ENCODE results near the gene ARHGEF1. TPM values are rescaled to one million over a fixed set of nuclear protein-coding genes. Genes with fewer than 3 reads are reported as not detected.

Gene ARHGEF1
- total RNA-seq, 1 donor from 2014 or later: 73.1 TPM

- H3K9ac ChIP-seq (ENCODE audit: low read length): no peak overlapping the region
- no peaks in the 10 kb centered on the region for H3K4me1 Mint-ChIP-seq (ENCODE audit: low read depth, unreplicated experiment)
- H2AFZ ChIP-seq (ENCODE audit: low read depth, low read length): no peak overlapping the region
Observed at GRCh38 chr19:41911889-41912731, 29.1 kb downstream of the ARHGEF1 start.

GRCh38 chr19:41912899-41913537 lies 30.0 kb downstream of the ARHGEF1 start:
- H3K9me3 Mint-ChIP-seq (ENCODE audit: unreplicated experiment): peaks cover 2% of the 10 kb centered on the region
- H3K79me2 ChIP-seq (ENCODE audit: insufficient read depth, low read length): no peaks in the 10 kb centered on the region
- H3K4me3 ChIP-seq (ENCODE audit: insufficient read depth, low read depth, low read length): no peak overlapping the region
- H3K4me1 ChIP-seq (ENCODE audit: insufficient read depth, low read length): no peaks in the 10 kb centered on the region
- no peaks in the 10 kb centered on the region for H3K36me3 Mint-ChIP-seq (ENCODE audit: low read depth, unreplicated experiment)
- TF ChIP-seq, protein P1, sequence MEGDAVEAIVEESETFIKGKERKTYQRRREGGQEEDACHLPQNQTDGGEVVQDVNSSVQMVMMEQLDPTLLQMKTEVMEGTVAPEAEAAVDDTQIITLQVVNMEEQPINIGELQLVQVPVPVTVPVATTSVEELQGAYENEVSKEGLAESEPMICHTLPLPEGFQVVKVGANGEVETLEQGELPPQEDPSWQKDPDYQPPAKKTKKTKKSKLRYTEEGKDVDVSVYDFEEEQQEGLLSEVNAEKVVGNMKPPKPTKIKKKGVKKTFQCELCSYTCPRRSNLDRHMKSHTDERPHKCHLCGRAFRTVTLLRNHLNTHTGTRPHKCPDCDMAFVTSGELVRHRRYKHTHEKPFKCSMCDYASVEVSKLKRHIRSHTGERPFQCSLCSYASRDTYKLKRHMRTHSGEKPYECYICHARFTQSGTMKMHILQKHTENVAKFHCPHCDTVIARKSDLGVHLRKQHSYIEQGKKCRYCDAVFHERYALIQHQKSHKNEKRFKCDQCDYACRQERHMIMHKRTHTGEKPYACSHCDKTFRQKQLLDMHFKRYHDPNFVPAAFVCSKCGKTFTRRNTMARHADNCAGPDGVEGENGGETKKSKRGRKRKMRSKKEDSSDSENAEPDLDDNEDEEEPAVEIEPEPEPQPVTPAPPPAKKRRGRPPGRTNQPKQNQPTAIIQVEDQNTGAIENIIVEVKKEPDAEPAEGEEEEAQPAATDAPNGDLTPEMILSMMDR (IDR thresholded peaks at IDR 0.05; ENCODE audit: insufficient read depth, low read depth, low read length): no peak
- peak; percentile 37 for TF ChIP-seq EZH2 (IDR thresholded peaks at IDR 0.05; ENCODE audit: insufficient read depth, low read length)
- no peak overlapping the region for H3K9ac ChIP-seq (ENCODE audit: low read length)
- no peak overlapping the region for H3K4me2 ChIP-seq (ENCODE audit: low read length)
- no peaks in the 10 kb centered on the region for H3K4me1 Mint-ChIP-seq (ENCODE audit: low read depth, unreplicated experiment)
- H3K27ac Mint-ChIP-seq (ENCODE audit: unreplicated experiment): no peak overlapping the region
- DNase-seq (ENCODE audit: low read depth): no peak
- no peak overlapping the region for H2AFZ ChIP-seq (ENCODE audit: low read depth, low read length)
- peaks cover 30% of the 10 kb centered on the region for H3K27me3 Mint-ChIP-seq (ENCODE audit: low read depth, unreplicated experiment)
- H3K4me3 Mint-ChIP-seq (ENCODE audit: unreplicated experiment): no peak overlapping the region
- peaks cover 39% of the 10 kb centered on the region for H4K20me1 ChIP-seq (ENCODE audit: insufficient read depth, low read length)
- H3K27me3 ChIP-seq (ENCODE audit: insufficient read depth, low read length): peaks cover 58% of the 10 kb centered on the region
- FAIRE-seq: no peak
- peaks cover 3% of the 10 kb centered on the region for H3K9me3 ChIP-seq (ENCODE audit: insufficient read depth, low read depth, low read length)
- no peaks in the 10 kb centered on the region for H3K36me3 ChIP-seq (ENCODE audit: insufficient read depth, low read length)
- no peak overlapping the region for H3K27ac ChIP-seq (ENCODE audit: low read depth, low read length)

More at GRCh38 chr19:41911889-41912731, 29.1 kb downstream of the ARHGEF1 start:
- DNase-seq (ENCODE audit: low read depth) (no peak), FAIRE-seq (no peak)
- Mint-ChIP-seq H3K36me3 (ENCODE audit: low read depth, unreplicated experiment) (peaks cover 2% of the 10 kb centered on the region), H3K27me3 (ENCODE audit: low read depth, unreplicated experiment) (peaks cover 30% of the 10 kb centered on the region), H3K4me3 (ENCODE audit: unreplicated experiment) (no peak overlapping the region), H3K9me3 (ENCODE audit: unreplicated experiment) (peaks cover 2% of the 10 kb centered on the region), H3K27ac (ENCODE audit: unreplicated experiment) (peak overlapping the region; percentile 59)
- Histone ChIP-seq H4K20me1 (ENCODE audit: insufficient read depth, low read length) (peaks cover 39% of the 10 kb centered on the region), H3K79me2 (ENCODE audit: insufficient read depth, low read length) (no peaks in the 10 kb centered on the region), H3K27me3 (ENCODE audit: insufficient read depth, low read length) (peaks cover 51% of the 10 kb centered on the region), H3K4me3 (ENCODE audit: insufficient read depth, low read depth, low read length) (no peak overlapping the region), H3K27ac (ENCODE audit: low read depth, low read length) (no peak overlapping the region), H3K9me3 (ENCODE audit: insufficient read depth, low read depth, low read length) (peaks cover 3% of the 10 kb centered on the region), H3K4me2 (ENCODE audit: low read length) (no peak overlapping the region), H3K4me1 (ENCODE audit: insufficient read depth, low read length) (no peaks in the 10 kb centered on the region), H3K36me3 (ENCODE audit: insufficient read depth, low read length) (no peaks in the 10 kb centered on the region)
- TF ChIP-seq, protein P1 (IDR thresholded peaks at IDR 0.05; ENCODE audit: insufficient read depth, low read depth, low read length): no peak
- peak; percentile 99 for TF ChIP-seq EZH2 (IDR thresholded peaks at IDR 0.05; ENCODE audit: insufficient read depth, low read length)

Data from astrocyte (in vitro differentiated cells and primary cell).